Smooth muscle cell of the brain vasculature (primary cell): ENCODE data around the gene PPFIBP1.

Experiments used
- DNase-seq: peaks from one replicate; pipeline ENCODE4 v3.0.0-alpha.2; 2012; ENCODE audit warnings: low read depth, low spot score

PPFIBP1 gene

GRCh38 chr12:27665704-27666103 is 141.7 kb downstream of the PPFIBP1 start:
- no peak for DNase-seq

GRCh38 chr12:27666510-27666909 is 142.5 kb downstream of the PPFIBP1 start:
- no peak for DNase-seq

GRCh38 chr12:27667540-27667939 is 143.5 kb downstream of the PPFIBP1 start:
- DNase-seq = no peak

GRCh38 chr12:27672051-27672450 is 148.0 kb downstream of the PPFIBP1 start:
- no peak for DNase-seq

- no peak for DNase-seq
Measured at GRCh38 chr12:27672643-27673042, 148.6 kb downstream of the PPFIBP1 start.

- DNase-seq = no peak
Measured at GRCh38 chr12:27673101-27673718, 149.2 kb downstream of the PPFIBP1 start.

GRCh38 chr12:27674989-27675388 is 151.0 kb downstream of the PPFIBP1 start:
- no peak for DNase-seq

GRCh38 chr12:27680619-27681018 is 156.6 kb downstream of the PPFIBP1 start:
- no peak for DNase-seq

- no peak for DNase-seq
Measured at GRCh38 chr12:27682534-27682933, 158.5 kb downstream of the PPFIBP1 start.

- DNase-seq = no peak
Measured at GRCh38 chr12:27685274-27685673, 161.3 kb downstream of the PPFIBP1 start.

GRCh38 chr12:27686147-27686546 is 162.1 kb downstream of the PPFIBP1 start:
- no peak for DNase-seq

- no peak for DNase-seq
Measured at GRCh38 chr12:27688671-27689070, 164.7 kb downstream of the PPFIBP1 start.

GRCh38 chr12:27689558-27690180 is 165.7 kb downstream of the PPFIBP1 start:
- DNase-seq = no peak

- DNase-seq = no peak
Measured at GRCh38 chr12:27693403-27693802, 169.4 kb downstream of the PPFIBP1 start.

- no peak for DNase-seq
Measured at GRCh38 chr12:27695556-27696292, 171.7 kb downstream of the PPFIBP1 start.

- DNase-seq = no peak
Measured at GRCh38 chr12:27696293-27696652, 172.3 kb downstream of the PPFIBP1 start, which contains the start of gene REP15. Gene REP15 (plus strand): TSS chr12:27696447. CDS start chr12:27696563, 116 bp downstream.

GRCh38 chr12:27696864-27697564 is 173.0 kb downstream of the PPFIBP1 start:
- DNase-seq = no peak

- DNase-seq = peak; percentile 67
Measured at GRCh38 chr12:27703720-27704452, 179.9 kb downstream of the PPFIBP1 start.

- no peak for DNase-seq
Measured at GRCh38 chr12:27705263-27705662, 181.3 kb downstream of the PPFIBP1 start.

- no peak for DNase-seq
Measured at GRCh38 chr12:27707216-27707615, 183.2 kb downstream of the PPFIBP1 start.

GRCh38 chr12:27709212-27709931 is 185.4 kb downstream of the PPFIBP1 start:
- no peak for DNase-seq
